Measurements from ENCODE around the gene PNMT.

- no peak for TF ChIP-seq POLR2A (IDR thresholded peaks at IDR 0.05)
- TF ChIP-seq, protein P1, sequence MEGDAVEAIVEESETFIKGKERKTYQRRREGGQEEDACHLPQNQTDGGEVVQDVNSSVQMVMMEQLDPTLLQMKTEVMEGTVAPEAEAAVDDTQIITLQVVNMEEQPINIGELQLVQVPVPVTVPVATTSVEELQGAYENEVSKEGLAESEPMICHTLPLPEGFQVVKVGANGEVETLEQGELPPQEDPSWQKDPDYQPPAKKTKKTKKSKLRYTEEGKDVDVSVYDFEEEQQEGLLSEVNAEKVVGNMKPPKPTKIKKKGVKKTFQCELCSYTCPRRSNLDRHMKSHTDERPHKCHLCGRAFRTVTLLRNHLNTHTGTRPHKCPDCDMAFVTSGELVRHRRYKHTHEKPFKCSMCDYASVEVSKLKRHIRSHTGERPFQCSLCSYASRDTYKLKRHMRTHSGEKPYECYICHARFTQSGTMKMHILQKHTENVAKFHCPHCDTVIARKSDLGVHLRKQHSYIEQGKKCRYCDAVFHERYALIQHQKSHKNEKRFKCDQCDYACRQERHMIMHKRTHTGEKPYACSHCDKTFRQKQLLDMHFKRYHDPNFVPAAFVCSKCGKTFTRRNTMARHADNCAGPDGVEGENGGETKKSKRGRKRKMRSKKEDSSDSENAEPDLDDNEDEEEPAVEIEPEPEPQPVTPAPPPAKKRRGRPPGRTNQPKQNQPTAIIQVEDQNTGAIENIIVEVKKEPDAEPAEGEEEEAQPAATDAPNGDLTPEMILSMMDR (IDR thresholded peaks at IDR 0.05), result no peak
Measured at GRCh38 chr17:39688475-39688835, 20.2 kb downstream of the PNMT start.

Data from stomach (tissue), 4 donors.